Stimulated activated CD4-positive, alpha-beta T cell treated with anti-CD3 and anti-CD28 coated beads, Interleukin-15, amount 100 ng/mL, for 48 hours (primary cell): ENCODE data around the gene IER2.
"Not testable (repeated sequence)": the region's sequence is repeated elsewhere in the genome, so short reads cannot be mapped to it uniquely, and the experiment has no call there.

Experiments
- DNase-seq, 2 donors: peaks; one replicate each; pipeline ENCODE4 v3.0.0-alpha.2; 2020; ENCODE audit warnings: low read depth in 2 of 2

IER2 gene

DNA sequence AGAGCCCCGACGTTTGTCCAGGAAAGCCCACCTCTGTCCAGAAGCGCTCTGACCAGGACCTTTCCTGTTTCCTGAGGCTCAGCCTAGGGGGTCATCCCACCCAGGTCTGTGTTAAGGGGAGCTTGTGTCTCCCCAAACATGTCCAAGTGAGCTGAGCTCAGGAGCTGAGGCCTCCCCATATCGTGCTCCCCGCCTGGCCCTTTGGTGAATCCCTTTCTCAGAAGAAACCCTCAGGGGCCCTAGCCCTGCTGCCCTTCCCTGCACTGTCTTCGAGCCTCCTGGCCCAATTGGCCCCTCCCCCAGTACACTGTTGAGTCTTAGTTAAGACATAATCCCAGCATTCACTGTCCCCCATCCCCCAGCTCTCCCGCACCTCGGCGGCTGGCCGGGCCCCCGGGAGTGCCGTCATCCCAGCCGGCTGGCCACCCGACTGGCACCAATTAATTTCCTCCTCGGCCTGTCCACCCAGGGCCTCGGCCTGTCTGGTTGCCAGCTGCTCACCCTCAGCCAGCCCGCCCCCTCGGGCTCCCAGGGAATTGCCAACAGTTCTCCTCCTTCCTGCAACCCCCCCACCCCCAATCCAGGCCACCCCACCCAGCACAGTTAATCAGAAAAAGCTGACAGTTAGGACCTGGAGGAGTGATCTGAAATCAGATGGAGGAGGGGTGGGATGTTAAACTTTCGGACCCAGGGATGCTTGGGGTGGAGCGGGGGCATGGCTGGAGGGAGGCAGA is 13.6 kb downstream of the IER2 start:
- peak in 1 of 2 donors; percentile 51 for DNase-seq

DNA sequence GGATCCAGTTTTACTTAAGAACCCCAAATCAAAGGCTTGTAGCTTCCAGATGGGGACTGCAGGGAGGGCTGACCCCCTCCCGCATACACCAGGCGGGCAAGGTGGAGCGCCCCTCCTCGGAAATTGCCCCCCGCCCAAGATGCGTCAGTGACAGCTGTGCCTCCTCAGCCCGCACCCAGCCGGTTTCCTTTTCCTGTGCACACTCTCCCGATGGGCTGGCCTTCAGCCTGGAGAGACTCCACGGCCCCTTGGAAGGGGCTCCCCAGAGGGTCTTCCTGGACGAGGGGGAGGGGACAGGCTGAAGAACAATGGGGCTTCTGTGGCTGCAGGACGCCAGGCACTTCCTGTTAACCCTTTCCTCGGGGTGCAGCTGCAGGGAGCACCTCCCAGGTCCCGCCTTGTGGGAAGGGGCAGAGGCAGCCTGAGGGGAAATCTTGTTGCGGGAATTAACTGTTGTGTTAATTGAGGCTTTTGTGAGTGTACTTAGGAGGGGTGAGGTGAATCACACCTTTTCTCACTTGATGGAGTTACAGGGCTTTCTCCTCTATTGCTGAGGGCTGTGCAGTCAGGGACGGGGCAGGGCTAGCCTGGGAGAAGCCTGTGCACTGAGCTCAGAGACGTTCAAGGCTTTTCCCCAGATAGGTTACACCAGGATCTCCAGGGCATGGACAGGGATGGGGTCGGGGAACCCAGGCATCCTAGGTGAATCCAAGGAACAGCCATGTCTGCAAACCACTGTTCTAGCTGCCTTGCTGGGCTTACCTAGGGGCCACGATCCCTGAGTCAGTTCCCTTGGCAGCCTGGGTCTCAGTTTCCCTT is 14.3 kb downstream of the IER2 start:
- no peak for DNase-seq

DNA sequence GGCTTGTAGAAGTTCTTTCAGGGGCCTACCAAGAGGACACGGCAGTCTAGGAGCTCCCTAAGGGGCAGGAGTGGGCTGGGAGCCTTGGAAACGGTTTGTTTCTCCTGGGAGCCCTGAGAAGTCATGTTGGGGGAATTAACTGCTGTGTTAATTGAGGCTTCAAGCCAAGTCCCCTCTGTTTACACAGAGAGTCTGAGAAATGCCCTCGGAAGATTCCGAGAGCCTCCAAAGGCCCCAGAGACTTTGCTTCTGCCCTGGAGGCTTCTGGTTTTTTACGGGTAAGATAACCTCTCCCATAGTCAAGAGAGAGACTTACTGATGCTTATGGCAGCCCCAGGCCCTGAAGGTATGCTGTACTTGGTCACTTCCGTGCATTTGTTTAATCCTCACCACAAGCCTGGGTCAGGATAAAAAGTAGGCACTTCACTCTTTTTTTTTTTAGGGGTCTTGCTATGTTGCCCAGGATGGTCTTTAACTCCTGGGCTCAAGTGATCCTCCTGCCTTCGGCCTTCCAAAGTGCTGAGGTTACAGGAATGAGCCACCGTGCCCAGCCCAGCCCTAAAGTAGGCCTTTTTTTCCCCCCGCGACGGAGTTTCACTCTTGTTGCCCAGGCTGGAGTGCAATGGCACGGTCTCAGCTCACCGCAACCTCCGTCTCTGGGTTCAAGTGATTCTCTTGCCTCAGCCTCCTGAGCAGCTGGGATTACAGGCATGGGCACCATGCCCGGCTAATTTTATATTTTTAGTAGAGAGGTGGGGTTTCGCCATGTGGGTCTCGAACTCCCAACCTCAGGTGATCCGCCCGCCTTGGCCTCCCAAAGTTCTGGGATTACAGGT is 15.2 kb downstream of the IER2 start:
- DNase-seq, result no peak

DNA sequence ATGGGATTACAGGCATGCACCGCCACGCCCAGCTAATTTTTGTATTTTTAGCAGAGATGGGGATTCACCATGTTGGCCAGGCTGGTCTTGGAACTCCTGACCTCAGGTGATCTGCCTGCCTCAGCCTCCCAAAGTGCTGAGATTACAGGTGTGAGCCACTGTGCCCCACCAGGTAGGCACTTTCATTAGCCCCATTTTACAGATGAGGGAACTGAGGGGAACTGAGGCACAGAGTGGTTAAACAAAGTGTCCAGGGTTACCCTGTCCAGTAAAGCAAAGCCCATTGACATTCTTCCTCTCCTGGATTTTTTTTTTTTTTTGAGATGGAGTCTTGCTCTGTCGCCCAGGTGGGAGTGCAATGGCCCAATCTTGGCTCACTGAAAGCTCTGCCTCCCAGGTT is 15.9 kb downstream of the IER2 start:
- DNase-seq, result not testable (repeated sequence)

DNA sequence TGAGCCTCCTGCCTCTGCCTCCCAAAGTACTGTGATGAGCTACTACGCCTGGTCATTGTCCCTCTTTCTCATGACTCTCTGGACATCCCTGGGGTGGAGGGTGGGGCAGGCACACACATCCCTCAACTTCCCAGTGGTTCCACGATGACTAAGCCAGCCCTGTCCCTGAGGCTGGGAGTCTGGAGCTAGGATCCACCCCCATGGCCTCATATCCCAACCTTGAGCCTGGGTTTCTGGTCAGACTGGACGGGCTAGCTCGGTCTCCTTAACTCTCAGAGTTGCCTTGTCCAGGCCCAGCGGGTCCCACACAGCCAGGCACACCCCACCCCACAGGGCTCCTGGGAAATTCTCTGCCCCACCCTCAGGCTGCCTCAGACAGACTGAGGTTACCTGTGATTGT is 19.6 kb downstream of the IER2 start:
- DNase-seq, result no peak

DNA sequence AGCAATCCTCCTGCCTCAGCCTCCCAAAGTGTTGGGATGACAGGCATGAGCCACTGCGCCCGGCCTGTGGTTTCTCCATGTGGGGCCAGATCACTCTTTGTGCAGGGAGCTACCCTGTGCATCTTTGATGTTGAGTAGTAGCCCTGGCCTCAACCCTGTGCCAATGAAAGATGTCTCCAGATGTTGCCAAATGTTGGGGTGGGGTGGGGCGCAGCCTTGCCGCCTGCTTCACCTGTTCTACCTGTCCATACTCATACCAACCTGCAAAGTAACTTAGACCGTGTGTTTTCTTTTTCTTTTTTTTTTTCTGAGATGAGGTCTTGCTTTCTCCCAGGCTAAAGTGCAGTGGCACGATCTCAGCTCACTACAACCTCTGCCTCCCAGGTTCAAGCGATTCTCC is 20.9 kb downstream of the IER2 start:
- DNase-seq, result no peak

DNA sequence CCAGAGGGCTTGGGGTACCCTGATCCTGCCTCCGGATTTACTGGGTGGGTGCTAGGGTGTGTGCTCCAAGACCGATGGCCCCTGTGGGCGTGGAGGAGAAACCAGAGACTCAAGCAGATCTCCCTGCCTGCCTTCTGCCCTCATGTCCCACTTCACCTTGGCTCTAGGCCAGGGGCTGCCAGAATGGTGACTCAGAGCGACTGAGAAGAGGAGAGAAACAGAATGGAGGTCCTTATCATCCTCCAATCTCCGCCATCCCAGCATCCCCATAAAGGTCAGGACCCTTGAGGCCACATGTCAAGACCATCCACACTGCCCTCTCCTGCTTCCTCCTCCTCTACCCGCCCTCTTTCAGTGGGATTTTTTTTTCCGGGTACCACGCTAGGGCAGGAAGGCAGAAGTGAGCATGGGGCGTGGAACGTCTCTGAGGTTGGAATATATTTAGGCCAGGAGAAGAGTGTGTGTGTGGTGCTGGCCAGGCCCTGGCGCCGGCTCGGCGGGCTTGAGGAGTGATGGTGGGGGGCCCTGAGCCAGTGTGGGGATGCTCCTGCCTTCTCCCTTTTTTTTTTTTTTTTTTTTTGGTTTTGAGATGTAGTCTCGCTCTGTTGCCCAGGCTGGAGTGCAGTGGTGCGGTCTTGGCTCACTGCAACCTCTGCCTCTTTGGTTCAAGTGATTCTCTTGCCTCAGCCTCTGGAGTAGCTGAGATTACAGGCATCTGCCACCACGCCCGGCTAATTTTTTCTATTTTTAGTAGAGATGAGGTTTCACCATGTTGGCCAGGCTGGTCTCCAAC is 22.3 kb downstream of the IER2 start:
- peak in 1 of 2 donors; percentile 77 for DNase-seq

DNA sequence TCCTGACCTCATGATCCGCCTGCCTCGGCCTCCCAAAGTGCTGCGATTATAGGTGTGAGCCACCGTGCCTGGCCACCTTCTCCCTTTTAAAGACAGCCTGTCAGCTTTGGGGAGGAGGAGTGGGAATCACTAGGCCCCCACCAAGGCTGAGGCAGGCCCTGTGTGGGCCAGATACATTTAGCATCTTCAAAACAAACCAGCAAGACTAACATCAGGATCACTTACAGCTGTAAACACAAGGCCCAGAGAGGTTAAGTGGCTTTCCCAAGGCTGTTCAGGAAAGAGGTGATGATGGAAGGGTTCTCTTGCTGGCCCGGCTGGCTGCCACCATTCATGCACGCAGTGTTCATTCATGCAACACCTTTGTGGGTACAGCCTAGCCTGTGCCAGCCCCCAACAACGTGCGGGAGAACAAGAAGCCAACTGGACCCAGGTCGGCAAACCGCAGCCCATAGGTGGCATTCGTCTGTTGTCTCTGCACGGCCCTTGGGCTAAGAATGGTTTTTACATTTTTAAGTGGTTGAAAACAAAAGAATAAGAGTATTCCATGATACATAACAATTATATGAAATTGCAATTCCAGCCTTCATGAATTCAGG is 23.0 kb downstream of the IER2 start:
- no peak for DNase-seq

DNA sequence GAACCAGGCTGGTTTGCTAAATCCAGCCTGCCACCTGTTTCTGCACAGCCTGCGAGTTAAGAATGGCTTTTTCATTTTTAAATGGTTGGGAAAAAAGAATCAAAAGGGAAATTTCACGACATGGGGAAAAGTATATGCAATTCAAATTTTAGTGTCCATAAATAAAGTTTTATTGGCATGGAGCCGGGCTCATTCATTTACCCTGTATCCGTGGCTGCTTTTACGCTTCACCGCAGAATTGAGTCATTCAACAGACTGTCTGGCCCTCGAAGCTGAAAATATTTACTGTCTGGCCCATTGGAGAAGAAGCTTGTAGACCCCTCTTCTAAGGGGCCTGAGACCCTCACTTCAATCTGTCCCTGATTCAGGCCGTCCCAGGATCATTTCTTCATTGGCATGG is 26.1 kb downstream of the IER2 start:
- no peak for DNase-seq

DNA sequence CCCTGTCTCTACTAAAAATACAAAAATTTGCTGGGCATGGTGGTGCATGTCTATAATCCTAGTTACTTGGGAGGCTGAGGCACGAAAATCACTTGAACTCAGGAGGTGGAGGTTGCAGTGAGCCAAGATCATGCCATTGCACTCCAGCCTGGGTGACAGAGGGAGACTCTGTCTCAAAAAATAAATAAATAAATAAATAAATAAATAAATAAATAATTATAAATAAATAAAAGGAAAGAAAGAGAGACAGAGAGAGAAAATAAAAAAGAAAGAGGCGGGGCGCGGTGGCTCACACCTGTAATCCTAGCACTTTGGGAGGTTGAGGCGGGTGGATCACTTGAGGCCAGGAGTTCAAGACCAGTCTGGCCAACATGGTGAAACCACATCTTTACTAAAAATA is 27.4 kb downstream of the IER2 start:
- not testable (repeated sequence) for DNase-seq

DNA sequence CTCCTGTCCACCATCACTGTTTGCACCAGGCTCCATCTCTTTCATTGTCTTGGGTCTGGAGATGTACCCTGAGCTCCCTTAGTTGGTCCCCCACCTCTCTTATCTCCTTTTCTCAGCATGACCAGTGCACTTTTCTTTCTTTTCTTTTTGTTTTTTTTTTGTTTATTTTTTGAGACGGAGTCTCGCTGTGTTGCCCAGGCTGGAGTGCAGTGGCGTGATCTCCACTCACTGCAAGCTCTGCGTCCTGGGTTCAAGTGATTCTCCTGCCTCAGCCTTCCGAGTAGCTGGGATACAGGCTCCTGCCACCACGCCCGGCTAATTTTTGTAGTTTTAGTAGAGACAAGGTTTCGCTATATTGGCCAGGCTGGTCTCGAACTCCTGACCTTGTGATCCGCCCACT is 28.1 kb downstream of the IER2 start:
- not testable (repeated sequence) for DNase-seq

DNA sequence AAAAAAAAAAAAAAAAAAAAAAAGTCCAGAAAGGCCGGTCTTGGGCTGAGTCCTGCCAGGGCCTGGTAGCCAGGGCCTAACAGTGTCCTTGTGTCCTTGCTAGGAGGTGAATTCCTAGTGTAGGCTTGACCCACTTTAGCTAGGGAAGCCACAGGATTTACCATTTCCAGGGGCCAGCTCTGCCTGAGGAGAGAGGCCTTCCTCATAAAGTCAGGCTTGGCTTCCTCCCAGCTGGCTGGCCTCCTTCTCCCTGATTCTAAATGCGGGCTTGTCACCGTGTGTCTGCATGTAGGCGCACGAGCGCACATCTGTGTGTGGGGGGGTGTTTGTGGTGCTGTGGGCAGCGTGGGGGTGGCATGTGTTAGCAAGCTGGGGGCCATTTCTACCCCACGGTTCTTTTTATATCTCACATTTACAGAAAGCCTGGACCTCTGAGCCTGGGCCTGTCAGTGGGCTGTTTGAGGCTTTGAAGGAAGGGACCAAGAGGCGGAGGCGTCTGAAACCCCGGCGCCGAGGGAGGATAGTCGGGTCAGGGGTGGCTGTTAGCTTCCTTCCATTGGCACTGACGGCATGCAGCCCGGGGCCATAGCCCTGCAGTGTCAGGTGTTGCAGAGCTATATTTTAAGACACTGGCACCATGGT is 31.7 kb downstream of the IER2 start:
- peak in 1 of 2 donors; percentile 39 for DNase-seq

DNA sequence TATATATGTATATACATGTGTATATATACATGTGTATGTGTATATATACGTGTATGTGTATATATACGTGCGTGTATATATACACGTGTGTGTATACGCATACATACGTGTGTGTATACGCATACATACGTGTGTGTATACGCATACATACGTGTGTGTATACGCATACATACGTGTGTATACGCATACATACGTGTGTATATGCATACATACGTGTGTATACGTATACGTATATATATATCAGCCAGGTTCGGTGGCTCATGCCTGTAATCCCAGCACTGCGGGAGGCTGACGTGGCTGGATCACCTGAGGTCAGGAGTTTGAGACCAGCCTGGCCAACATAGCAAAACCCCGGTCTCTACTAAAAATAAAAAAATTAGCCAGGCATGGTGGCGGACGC is 34.7 kb downstream of the IER2 start:
- DNase-seq, result not testable (repeated sequence)

DNA sequence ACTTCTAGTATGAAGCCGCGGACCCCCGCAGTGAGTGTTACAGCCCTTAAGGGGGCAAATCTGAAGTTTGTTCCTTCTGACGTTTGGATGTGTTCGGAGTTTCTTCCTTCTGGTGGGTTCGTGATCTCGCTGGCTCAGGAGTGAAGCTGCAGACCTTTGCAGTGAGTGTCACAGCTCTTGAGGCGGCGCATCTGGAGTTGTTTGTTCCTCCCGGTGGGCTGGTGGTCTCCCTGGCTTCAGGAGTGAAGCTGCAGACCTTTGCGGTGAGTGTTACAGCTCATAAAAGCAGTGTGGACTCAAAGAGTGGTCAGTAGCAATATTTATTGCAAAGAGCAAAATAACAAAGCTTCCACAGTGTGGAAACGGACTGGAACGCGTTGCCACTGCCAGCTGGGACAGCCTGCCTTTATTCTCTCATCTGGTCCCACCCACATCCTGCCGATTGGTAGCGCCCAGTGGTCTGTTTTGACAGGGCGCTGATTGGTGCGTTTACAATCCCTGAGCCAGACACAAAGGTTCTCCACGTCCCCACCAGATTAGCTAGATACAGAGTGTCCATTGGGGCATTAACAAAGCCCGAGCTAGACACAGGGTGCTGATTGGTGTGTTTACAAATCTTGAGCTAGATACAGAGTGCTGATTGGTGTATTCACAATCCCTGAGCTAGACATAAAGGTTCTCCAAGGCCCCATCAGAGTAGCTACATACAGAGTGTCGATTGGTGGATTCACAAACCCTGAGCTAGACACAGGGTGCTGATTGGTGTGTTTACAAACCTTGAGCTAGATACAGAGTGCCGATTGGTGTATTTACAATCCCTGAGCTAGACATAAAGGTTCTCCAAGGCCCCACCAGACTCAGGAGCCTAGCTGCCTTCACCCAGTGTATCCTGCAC is 35.8 kb downstream of the IER2 start:
- DNase-seq, result not testable (repeated sequence)

DNA sequence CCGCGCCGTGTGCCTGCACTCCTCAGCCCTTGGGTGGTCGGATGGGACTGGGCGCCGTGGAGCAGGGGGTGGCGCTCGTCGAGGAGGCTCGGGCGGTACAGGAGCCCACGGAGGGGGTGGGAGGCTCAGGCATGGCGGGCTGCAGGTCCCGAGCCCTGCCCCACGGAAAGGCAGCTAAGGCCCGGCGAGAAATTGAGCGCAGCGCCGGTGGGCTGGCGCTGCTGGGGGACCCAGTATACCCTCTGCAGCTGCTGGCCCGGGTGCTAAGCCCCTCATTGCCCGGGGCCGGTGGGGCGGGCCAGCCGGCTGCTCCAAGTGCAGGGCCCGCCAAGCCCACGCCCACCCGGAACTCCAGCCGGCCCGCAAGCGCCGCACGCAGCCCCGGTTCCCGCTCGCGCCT is 36.5 kb downstream of the IER2 start:
- DNase-seq, result not testable (repeated sequence)

DNA sequence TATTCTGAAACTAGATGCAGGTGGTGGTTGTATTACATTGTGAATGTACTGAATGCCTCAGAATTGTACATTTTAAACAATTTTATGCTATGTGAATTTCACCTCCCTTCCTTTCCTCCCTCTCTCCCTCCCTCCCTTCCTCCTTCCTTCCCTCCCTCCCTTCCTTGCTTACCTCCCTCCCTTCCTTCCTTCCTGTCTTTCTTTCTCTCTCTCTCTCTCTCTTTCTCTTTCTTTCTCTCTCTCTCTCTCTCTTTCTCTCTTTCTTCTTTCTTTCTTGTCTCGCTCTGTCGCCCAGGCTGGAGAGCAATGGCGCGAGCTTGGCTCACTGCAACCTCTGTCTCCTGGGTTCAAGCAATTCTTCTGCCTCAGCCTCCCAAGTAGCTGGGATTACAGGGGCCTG is 37.2 kb downstream of the IER2 start:
- DNase-seq, result no peak

DNA sequence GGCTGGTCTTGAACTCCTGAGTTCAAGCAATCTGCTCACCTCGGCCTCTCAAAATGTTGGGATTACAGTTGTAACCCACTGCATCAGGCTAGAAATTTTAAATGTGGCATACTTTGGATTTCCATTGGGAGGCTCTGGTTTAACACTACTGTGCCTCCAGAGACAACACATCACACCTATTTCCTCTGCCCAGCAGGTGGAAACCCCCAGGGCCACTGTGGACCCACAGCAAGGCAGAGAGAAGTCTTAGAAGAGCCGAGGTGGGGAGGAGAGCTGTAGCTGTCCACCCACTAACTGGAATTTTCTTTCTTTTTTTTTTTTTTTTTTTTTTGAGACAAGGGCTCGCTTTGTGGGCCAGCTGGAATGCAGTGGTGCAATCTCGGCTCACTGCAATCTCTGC is 39.4 kb downstream of the IER2 start:
- DNase-seq, result no peak

DNA sequence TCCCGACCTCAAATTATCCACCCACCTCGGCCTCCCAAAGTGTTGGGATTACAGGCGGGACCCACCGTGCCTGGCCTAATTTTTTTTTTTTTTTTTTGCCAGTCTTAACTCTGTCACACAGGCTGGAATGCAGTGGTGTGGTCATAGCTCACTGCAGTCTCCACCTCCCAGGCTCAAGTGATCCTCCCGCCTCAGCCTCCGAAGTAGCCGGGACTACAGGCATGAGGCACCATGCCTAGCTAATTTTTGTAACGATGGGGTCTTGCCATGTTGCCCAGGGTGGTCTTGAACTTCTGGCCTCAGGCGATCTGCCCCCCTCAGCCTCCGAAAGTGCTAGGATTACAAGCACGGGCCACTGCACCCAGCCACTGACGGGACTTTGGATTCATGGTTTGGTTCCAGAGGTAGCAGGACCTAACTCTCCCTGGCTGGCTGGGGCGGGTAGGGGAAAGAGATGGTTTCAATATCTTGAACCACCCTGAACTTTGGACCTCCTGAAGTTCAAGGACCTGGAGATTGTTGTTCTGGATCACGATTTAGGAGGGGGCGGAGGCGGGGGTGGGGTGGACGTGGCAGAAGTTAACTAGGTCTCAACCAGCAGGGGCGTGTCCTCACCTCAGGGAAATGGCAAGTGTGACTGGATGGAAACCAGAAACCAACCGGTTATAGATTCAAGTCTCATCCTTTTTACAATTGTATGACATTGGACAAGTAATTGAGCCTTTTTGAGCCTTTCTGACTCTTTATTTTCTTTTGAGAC is 40.8 kb downstream of the IER2 start:
- peak in 1 of 2 donors; percentile 54 for DNase-seq

DNA sequence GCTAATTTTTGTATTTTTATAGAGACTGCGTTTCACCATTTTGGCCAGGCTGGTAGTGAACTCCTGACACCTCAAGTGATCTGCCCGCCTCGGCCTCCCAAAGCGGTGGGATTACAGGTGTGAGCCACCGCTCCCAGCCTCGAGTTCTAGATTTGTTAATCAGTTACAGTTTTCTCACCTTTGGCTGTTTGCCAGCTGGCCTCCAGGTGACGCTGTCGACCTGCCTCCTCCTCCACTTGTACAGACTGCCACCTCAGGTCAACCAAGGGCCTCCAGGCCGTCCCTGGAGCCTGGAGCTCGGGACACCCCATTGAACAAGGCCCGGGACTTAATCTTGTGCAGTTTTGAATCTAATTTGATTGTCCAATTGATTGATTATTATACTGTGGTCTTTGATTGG is 45.5 kb downstream of the IER2 start:
- DNase-seq, result peak; percentile 36 to 44
